Duodenal mucosa (tissue), 2 donors: ENCODE results near the gene SAMD13.
A peak's percentile ranks its signal among the peaks of the same experiment; 100 is the strongest.

Source experiments
- H3K27ac ChIP-seq: one replicate; pipeline ENCODE4 v1.7.0; 2013; ENCODE audit warnings: low read depth, low read length
- H3K27me3 ChIP-seq, 2 donors: one replicate each; pipeline ENCODE4 v1.7.0; 2013; ENCODE audit warnings: low read length in 2 of 2, control low read depth in 1 of 2; ENCODE audit not compliant: insufficient read depth in 2 of 2, control insufficient read depth in 1 of 2
- H3K36me3 ChIP-seq, 2 donors: one replicate each; pipeline ENCODE4 v1.7.0; 2013; ENCODE audit warnings: low read length in 2 of 2, control low read depth in 1 of 2; ENCODE audit not compliant: insufficient read depth in 2 of 2, control insufficient read depth in 1 of 2
- H3K4me1 ChIP-seq, 2 donors: one replicate each; pipeline ENCODE4 v1.7.0; 2013; ENCODE audit warnings: low read length in 2 of 2, control low read depth in 1 of 2; ENCODE audit not compliant: insufficient read depth in 2 of 2, control insufficient read depth in 1 of 2
- H3K4me3 ChIP-seq, 2 donors: one replicate each; pipeline ENCODE4 v1.7.0; 2013; ENCODE audit warnings: low read length in 2 of 2, low read depth in 1 of 2
- H3K9ac ChIP-seq, 2 donors: one replicate each; pipeline ENCODE4 v1.7.0; 2013; ENCODE audit warnings: low read length in 2 of 2, low read depth in 1 of 2
- H3K9me3 ChIP-seq, 2 donors: one replicate each; pipeline ENCODE4 v1.7.0; 2013; ENCODE audit warnings: low read length in 2 of 2, control low read depth in 1 of 2; ENCODE audit not compliant: control insufficient read depth in 1 of 2

SAMD13 gene

GRCh38 chr1:84298684-84299535 is 2.6 kb upstream of the SAMD13 start:
- H3K27me3 ChIP-seq = no peaks in the 10 kb centered on the region
- H3K9ac ChIP-seq = peak overlapping the region; percentile 90 to 92
- H3K27ac ChIP-seq = peak overlapping the region; percentile 84
- peaks cover 3 to 8% of the 10 kb centered on the region in 2 donors for H3K9me3 ChIP-seq
- H3K36me3 ChIP-seq = no peaks in the 10 kb centered on the region
- peak overlapping the region; percentile 92 to 93 for H3K4me3 ChIP-seq
- H3K4me1 ChIP-seq = peaks cover 25 to 33% of the 10 kb centered on the region in 2 donors

- Histone ChIP-seq H3K36me3 (no peaks in the 10 kb centered on the region), H3K4me1 (peaks cover 28 to 33% of the 10 kb centered on the region in 2 donors), H3K4me3 (peak overlapping the region; percentile 92 to 93), H3K9ac (peak overlapping the region; percentile 90 to 92), H3K27ac (peak overlapping the region; percentile 84), H3K27me3 (no peaks in the 10 kb centered on the region), H3K9me3 (peaks cover 3 to 8% of the 10 kb centered on the region in 2 donors)
These were observed 1.9 kb upstream of the SAMD13 start for GRCh38 chr1:84299536-84300170.

GRCh38 chr1:84300501-84300900 is 1.0 kb upstream of the SAMD13 start:
- Histone ChIP-seq H3K9me3 (peaks cover 3 to 6% of the 10 kb centered on the region in 2 donors), H3K36me3 (no peaks in the 10 kb centered on the region), H3K4me3 (no peak overlapping the region), H3K27ac (no peak overlapping the region), H3K9ac (peak overlapping the region in 1 of 2 donors; percentile 52), H3K4me1 (peaks cover 28 to 33% of the 10 kb centered on the region in 2 donors), H3K27me3 (no peaks in the 10 kb centered on the region)

- peak overlapping the region; percentile 59 to 71 for H3K4me3 ChIP-seq
- H3K9ac ChIP-seq = peak overlapping the region; percentile 69 to 75
- H3K27ac ChIP-seq = no peak overlapping the region
These were observed 377 bp downstream of the SAMD13 start for GRCh38 chr1:84301785-84302385.

GRCh38 chr1:84303314-84303830 is 1.9 kb downstream of the SAMD13 start:
- H3K9me3 ChIP-seq = no peaks in the 10 kb centered on the region
- no peaks in the 10 kb centered on the region for H3K36me3 ChIP-seq
- H3K27me3 ChIP-seq = no peaks in the 10 kb centered on the region
- H3K4me3 ChIP-seq = peak overlapping the region; percentile 59 to 71
- peak overlapping the region; percentile 69 to 75 for H3K9ac ChIP-seq
- H3K4me1 ChIP-seq = peaks cover 26 to 28% of the 10 kb centered on the region in 2 donors
- peak overlapping the region; percentile 15 for H3K27ac ChIP-seq

More at GRCh38 chr1:84301785-84302385, 377 bp downstream of the SAMD13 start:
- Histone ChIP-seq H3K4me1 (peaks cover 28 to 33% of the 10 kb centered on the region in 2 donors), H3K36me3 (no peaks in the 10 kb centered on the region), H3K9me3 (no peaks in the 10 kb centered on the region), H3K27me3 (no peaks in the 10 kb centered on the region)

GRCh38 chr1:84307398-84307797 is 5.9 kb downstream of the SAMD13 start:
- Histone ChIP-seq H3K9ac (no peak overlapping the region), H3K4me3 (no peak overlapping the region), H3K36me3 (no peaks in the 10 kb centered on the region), H3K27ac (no peak overlapping the region), H3K27me3 (no peaks in the 10 kb centered on the region), H3K4me1 (peaks cover under 1 to 5% of the 10 kb centered on the region in 2 donors), H3K9me3 (no peaks in the 10 kb centered on the region)

- Histone ChIP-seq H3K4me1 (no peaks in the 10 kb centered on the region), H3K9me3 (no peaks in the 10 kb centered on the region), H3K4me3 (no peak overlapping the region), H3K9ac (no peak overlapping the region), H3K27me3 (no peaks in the 10 kb centered on the region), H3K36me3 (no peaks in the 10 kb centered on the region), H3K27ac (no peak overlapping the region)
These were observed 9.8 kb downstream of the SAMD13 start for GRCh38 chr1:84311296-84311695.

- Histone ChIP-seq H3K36me3 (no peaks in the 10 kb centered on the region), H3K27me3 (no peaks in the 10 kb centered on the region), H3K4me3 (no peak overlapping the region), H3K9ac (no peak overlapping the region), H3K4me1 (no peaks in the 10 kb centered on the region), H3K9me3 (peaks cover 0 to 4% of the 10 kb centered on the region in 2 donors), H3K27ac (no peak overlapping the region)
These were observed 18.2 kb downstream of the SAMD13 start for GRCh38 chr1:84319662-84320061.

GRCh38 chr1:84327830-84328229 is 26.3 kb downstream of the SAMD13 start:
- Histone ChIP-seq H3K9ac (no peak overlapping the region), H3K36me3 (no peaks in the 10 kb centered on the region), H3K4me3 (no peak overlapping the region), H3K27me3 (no peaks in the 10 kb centered on the region), H3K9me3 (no peaks in the 10 kb centered on the region), H3K27ac (no peak overlapping the region), H3K4me1 (peaks cover 3 to 7% of the 10 kb centered on the region in 2 donors)
